HL-60 (cell line): Measurements from ENCODE around the gene GJC1.

Experiments
- POLR2AphosphoS5 ChIP-seq: IDR thresholded peaks from 2 replicates; pipeline ENCODE4 v1.6.1; 2012; ENCODE audit warnings: low read depth
- TF ChIP-seq, protein P1 (sequence below): IDR thresholded peaks from one replicate; pipeline ENCODE4 v1.5.1; 2011; ENCODE audit warnings: low read length, control low read depth, inconsistent platforms; ENCODE audit not compliant: insufficient read depth

- TF ChIP-seq, protein P1, sequence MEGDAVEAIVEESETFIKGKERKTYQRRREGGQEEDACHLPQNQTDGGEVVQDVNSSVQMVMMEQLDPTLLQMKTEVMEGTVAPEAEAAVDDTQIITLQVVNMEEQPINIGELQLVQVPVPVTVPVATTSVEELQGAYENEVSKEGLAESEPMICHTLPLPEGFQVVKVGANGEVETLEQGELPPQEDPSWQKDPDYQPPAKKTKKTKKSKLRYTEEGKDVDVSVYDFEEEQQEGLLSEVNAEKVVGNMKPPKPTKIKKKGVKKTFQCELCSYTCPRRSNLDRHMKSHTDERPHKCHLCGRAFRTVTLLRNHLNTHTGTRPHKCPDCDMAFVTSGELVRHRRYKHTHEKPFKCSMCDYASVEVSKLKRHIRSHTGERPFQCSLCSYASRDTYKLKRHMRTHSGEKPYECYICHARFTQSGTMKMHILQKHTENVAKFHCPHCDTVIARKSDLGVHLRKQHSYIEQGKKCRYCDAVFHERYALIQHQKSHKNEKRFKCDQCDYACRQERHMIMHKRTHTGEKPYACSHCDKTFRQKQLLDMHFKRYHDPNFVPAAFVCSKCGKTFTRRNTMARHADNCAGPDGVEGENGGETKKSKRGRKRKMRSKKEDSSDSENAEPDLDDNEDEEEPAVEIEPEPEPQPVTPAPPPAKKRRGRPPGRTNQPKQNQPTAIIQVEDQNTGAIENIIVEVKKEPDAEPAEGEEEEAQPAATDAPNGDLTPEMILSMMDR = no peak
- TF ChIP-seq POLR2AphosphoS5 = no peak
Observed at GRCh38 chr17:44840274-44840673, 10.2 kb upstream of the GJC1 start.
